Measurements from ENCODE around the gene MED13L.

DNA sequence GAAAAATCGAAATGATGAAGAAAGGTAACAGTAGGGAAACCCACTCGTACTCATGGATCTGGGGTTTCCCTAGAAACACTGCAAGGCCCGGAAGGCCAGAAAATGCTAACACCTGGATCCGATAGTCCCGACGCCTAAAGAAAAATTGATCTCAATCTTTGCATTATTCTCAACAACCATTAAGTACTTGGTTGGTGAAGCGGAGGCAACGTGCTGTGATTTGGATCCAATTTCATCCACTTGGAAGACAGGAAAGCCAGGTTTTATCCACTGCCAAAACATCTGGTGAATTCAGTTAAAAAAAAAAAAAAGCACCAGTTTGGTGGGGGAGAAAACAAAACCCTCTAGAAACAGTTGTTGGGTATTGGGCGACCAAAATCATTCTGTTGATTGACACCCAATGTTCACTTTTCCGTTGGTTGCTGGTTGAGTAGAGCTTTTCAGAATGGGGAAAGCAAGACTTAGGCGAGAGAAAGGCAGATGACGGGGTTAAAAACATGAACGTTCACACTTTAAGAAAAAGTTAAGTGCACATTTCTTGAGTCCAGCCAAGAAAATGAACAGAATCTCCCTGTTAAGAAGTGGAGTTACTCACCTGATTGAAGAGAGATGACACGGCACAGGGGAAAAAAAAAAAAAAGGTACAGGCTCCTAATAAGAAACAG, 41.9 kb upstream of the MED13L start:
- TF ChIP-seq CTCF (IDR thresholded peaks at IDR 0.05) (no peak), EP300 (IDR thresholded peaks at IDR 0.05; ENCODE audit: low read depth) (no peak), POLR2AphosphoS5 (IDR thresholded peaks at IDR 0.05) (no peak)

Data from transverse colon (tissue), 4 donors.